ENCODE results near the gene RBKS.
"Not testable (repeated sequence)": the region's sequence is repeated elsewhere in the genome, so short reads cannot be mapped to it uniquely, and the experiment has no call there.

GRCh38 chr2:27863955-27864354 lies 26.2 kb downstream of the RBKS start:
- TF ChIP-seq, protein P1, sequence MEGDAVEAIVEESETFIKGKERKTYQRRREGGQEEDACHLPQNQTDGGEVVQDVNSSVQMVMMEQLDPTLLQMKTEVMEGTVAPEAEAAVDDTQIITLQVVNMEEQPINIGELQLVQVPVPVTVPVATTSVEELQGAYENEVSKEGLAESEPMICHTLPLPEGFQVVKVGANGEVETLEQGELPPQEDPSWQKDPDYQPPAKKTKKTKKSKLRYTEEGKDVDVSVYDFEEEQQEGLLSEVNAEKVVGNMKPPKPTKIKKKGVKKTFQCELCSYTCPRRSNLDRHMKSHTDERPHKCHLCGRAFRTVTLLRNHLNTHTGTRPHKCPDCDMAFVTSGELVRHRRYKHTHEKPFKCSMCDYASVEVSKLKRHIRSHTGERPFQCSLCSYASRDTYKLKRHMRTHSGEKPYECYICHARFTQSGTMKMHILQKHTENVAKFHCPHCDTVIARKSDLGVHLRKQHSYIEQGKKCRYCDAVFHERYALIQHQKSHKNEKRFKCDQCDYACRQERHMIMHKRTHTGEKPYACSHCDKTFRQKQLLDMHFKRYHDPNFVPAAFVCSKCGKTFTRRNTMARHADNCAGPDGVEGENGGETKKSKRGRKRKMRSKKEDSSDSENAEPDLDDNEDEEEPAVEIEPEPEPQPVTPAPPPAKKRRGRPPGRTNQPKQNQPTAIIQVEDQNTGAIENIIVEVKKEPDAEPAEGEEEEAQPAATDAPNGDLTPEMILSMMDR (IDR thresholded peaks at IDR 0.05; ENCODE audit: low read depth, low read length): not testable (repeated sequence)
- not testable (repeated sequence) for TF ChIP-seq EZH2phosphoT487 (IDR thresholded peaks at IDR 0.05; ENCODE audit: low read depth)
